Measurements from ENCODE around the gene MLANA. TPM values are rescaled to one million over a fixed set of nuclear protein-coding genes. Genes with fewer than 3 reads are reported as not detected.

Gene MLANA
- total and polyA plus RNA-seq, 9 donors = not detected

DNA sequence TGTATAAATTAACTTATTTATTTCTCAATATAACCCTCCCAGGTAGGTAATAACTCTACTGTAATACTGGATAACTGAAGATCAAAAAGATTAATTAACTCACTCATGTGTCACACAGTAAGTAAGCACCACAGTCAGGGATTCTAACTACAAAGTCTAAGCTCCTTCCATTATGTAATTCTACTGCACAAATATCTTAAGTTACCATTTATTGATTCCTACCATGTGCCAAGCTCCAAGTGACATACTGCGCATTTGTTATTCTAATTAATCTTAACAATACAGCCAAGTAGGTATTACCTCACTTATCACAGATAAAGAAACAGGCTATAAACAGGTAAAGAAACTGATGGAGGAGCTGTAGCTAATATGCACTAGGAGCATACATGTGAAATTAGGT is 66.5 kb downstream of the MLANA start:
- H3K36me3 ChIP-seq = no peaks in the 10 kb centered on the region
- H3K27me3 ChIP-seq = no peaks in the 10 kb centered on the region
- no peaks in the 10 kb centered on the region for H3K4me1 ChIP-seq (ENCODE audit: insufficient read depth)
- intact Hi-C loops (cut with DNase I) = no loop called here
- WGBS, 3 donors = 95 to 99% (median 98%) methylated on average over 1 of the region's 1 CpG
- H3K27ac ChIP-seq = no peak overlapping the region
- no peak overlapping the region for H3K4me3 ChIP-seq
- TF ChIP-seq, protein P1, sequence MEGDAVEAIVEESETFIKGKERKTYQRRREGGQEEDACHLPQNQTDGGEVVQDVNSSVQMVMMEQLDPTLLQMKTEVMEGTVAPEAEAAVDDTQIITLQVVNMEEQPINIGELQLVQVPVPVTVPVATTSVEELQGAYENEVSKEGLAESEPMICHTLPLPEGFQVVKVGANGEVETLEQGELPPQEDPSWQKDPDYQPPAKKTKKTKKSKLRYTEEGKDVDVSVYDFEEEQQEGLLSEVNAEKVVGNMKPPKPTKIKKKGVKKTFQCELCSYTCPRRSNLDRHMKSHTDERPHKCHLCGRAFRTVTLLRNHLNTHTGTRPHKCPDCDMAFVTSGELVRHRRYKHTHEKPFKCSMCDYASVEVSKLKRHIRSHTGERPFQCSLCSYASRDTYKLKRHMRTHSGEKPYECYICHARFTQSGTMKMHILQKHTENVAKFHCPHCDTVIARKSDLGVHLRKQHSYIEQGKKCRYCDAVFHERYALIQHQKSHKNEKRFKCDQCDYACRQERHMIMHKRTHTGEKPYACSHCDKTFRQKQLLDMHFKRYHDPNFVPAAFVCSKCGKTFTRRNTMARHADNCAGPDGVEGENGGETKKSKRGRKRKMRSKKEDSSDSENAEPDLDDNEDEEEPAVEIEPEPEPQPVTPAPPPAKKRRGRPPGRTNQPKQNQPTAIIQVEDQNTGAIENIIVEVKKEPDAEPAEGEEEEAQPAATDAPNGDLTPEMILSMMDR (IDR thresholded peaks at IDR 0.05) = no peak
- TF ChIP-seq EP300 (IDR thresholded peaks at IDR 0.05) = no peak
- no peak for TF ChIP-seq POLR2A (IDR thresholded peaks at IDR 0.05)
- DNase-seq = no peak
- no peaks in the 10 kb centered on the region for H3K9me3 ChIP-seq

DNA sequence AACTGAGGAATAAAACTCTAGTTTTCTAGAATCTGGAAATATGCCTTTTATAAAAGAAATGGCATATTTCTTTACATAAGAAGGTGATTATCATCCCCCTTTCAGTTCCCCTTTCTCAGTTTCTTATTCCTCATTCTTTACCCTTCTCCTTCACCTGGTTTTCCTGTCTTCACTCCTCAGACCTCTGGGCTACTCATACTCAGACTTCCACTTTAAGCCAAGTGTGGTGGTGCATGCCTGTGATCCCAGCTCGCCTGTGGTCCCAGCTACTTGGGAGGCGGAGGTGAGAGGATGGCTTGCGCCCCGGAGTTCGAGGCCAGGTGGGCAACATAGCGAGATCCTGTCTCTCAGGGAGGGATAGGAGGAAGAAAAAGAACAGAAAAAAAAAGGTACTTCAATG is 67.6 kb downstream of the MLANA start:
- intact Hi-C loops (cut with DNase I) = no loop called here
- 90 to 96% (median 93%) methylated on average over 6 of the region's 6 CpGs for WGBS, 3 donors
- Histone ChIP-seq H3K4me1 (ENCODE audit: insufficient read depth) (no peaks in the 10 kb centered on the region), H3K36me3 (no peaks in the 10 kb centered on the region), H3K4me3 (no peak overlapping the region), H3K27me3 (no peaks in the 10 kb centered on the region), H3K9me3 (no peaks in the 10 kb centered on the region), H3K27ac (no peak overlapping the region)
- DNase-seq = no peak
- TF ChIP-seq, protein P1 (IDR thresholded peaks at IDR 0.05) = no peak
- TF ChIP-seq POLR2A (IDR thresholded peaks at IDR 0.05) (no peak), EP300 (IDR thresholded peaks at IDR 0.05) (no peak)

Other genes starting within 250 kb of the MLANA start
- 10 to 100 TPM in 6 of 7 donors, 1 to 10 TPM in 1; 9.4 to 18.3 (median 14.8) TPM for gene ERMP1, start 57.8 kb upstream of the MLANA start, total RNA-seq
- gene ERMP1, start 57.8 kb upstream of the MLANA start, polyA plus RNA-seq = 100 to 1,000 TPM in 1 of 2 donors, 1 to 10 TPM in 1; 8.3 to 217 TPM
- 10 to 100 TPM in 6 of 7 donors, 1 to 10 TPM in 1; 9.8 to 18.1 (median 15.6) TPM for gene RANBP6, start 124.7 kb downstream of the MLANA start, total RNA-seq
- 10 to 100 TPM in 1 of 2 donors, 1 to 10 TPM in 1; 6.4 to 11.3 TPM for gene RANBP6, start 124.7 kb downstream of the MLANA start, polyA plus RNA-seq

Data from ovary (tissue), 9 donors.